ENCODE data around the gene ATXN2. TPM values are rescaled to one million over a fixed set of nuclear protein-coding genes. Genes with fewer than 3 reads are reported as not detected.
A peak's percentile ranks its signal among the peaks of the same experiment; 100 is the strongest.

ATXN2 gene
- total RNA-seq, 4 donors from 2014 or later, result 63.1 to 102 (median 63.8) TPM

- WGBS, 2 donors, result 78 to 84% methylated on average over 4 of the region's 4 CpGs
- no peaks in the 10 kb centered on the region for H3K27me3 ChIP-seq
- intact Hi-C loops (cut with DNase I), result no loop called here
- peaks cover 5 to 49% of the 10 kb centered on the region in 2 donors for H3K4me1 ChIP-seq
- no peaks in the 10 kb centered on the region for H3K9me3 ChIP-seq
- H3K36me3 ChIP-seq, result peaks cover 31 to 35% of the 10 kb centered on the region in 2 donors
- peak overlapping the region in 1 of 3 donors; percentile 20 for H3K27ac ChIP-seq
- DNase-seq, result no peak
- no peak overlapping the region for H3K4me3 ChIP-seq (replicated peaks in 1 of 3)
- TF ChIP-seq CTCF (IDR thresholded peaks at IDR 0.05), result no peak
Observed at GRCh38 chr12:111448846-111449790, 150.0 kb downstream of the ATXN2 start.

GRCh38 chr12:111448266-111448830 lies 150.8 kb downstream of the ATXN2 start:
- H3K36me3 ChIP-seq, result peaks cover 25 to 30% of the 10 kb centered on the region in 2 donors
- 72 to 82% methylated on average over 9 of the region's 9 CpGs for WGBS, 2 donors
- H3K4me3 ChIP-seq (replicated peaks in 1 of 3), result no peak overlapping the region
- peak overlapping the region in 1 of 3 donors; percentile 20 for H3K27ac ChIP-seq
- DNase-seq, result no peak
- H3K27me3 ChIP-seq, result no peaks in the 10 kb centered on the region
- TF ChIP-seq POLR2A (IDR thresholded peaks at IDR 0.05) (no peak), CTCF (IDR thresholded peaks at IDR 0.05) (no peak)
- no peaks in the 10 kb centered on the region for H3K9me3 ChIP-seq
- intact Hi-C loops (cut with DNase I), result no loop called here
- H3K4me1 ChIP-seq, result peaks cover 5 to 51% of the 10 kb centered on the region in 2 donors

GRCh38 chr12:111447571-111448265 lies 151.4 kb downstream of the ATXN2 start:
- Histone ChIP-seq H3K4me3 (replicated peaks in 1 of 3) (no peak overlapping the region), H3K4me1 (peaks cover 5 to 57% of the 10 kb centered on the region in 2 donors), H3K9me3 (no peaks in the 10 kb centered on the region), H3K27ac (no peak overlapping the region), H3K36me3 (peaks cover 22 to 25% of the 10 kb centered on the region in 2 donors), H3K27me3 (no peaks in the 10 kb centered on the region)
- intact Hi-C loops (cut with DNase I), result no loop called here
- 84 to 92% methylated on average over 24 to 28 of the region's 28 CpGs for WGBS, 2 donors
- no peak for DNase-seq
- TF ChIP-seq POLR2A (IDR thresholded peaks at IDR 0.05), result no peak
- no peak for TF ChIP-seq CTCF (IDR thresholded peaks at IDR 0.05)

- H3K4me1 ChIP-seq, result peaks cover 10 to 65% of the 10 kb centered on the region in 2 donors
- no peak overlapping the region for H3K4me3 ChIP-seq (replicated peaks in 1 of 3)
- DNase-seq, result no peak
- peaks cover 22 to 25% of the 10 kb centered on the region in 2 donors for H3K36me3 ChIP-seq
- intact Hi-C loops (cut with DNase I), result no loop called here
- no peaks in the 10 kb centered on the region for H3K9me3 ChIP-seq
- H3K27ac ChIP-seq, result peak overlapping the region in 2 of 3 donors; percentile 29 to 65
- no peak for TF ChIP-seq CTCF (IDR thresholded peaks at IDR 0.05)
- no peak for TF ChIP-seq POLR2A (IDR thresholded peaks at IDR 0.05)
- WGBS, 2 donors, result 82 to 85% methylated on average over 13 to 17 of the region's 20 CpGs
- no peaks in the 10 kb centered on the region for H3K27me3 ChIP-seq
Observed at GRCh38 chr12:111446631-111447570, 152.2 kb downstream of the ATXN2 start.

Measured in thyroid gland (tissue), 4 donors.